AG10803 (cell line): ENCODE data around the gene CACNB2.
A peak's percentile ranks its signal among the peaks of the same experiment; 100 is the strongest.

Source experiments
- DNase-seq: peaks from one replicate; pipeline ENCODE4 v3.0.0; 2010; ENCODE audit warnings: low read depth
- H3K4me3 ChIP-seq: 2 replicates; pipeline ENCODE4 v1.5.1; 2011; ENCODE audit warnings: mild to moderate bottlenecking, low read length, control low read depth
- TF ChIP-seq, protein P1 (sequence below): conservative IDR thresholded peaks from 2 replicates; pipeline ENCODE4 v1.5.1; 2011; ENCODE audit warnings: mild to moderate bottlenecking, low read length, control low read depth, inconsistent platforms

The CACNB2 gene

DNA sequence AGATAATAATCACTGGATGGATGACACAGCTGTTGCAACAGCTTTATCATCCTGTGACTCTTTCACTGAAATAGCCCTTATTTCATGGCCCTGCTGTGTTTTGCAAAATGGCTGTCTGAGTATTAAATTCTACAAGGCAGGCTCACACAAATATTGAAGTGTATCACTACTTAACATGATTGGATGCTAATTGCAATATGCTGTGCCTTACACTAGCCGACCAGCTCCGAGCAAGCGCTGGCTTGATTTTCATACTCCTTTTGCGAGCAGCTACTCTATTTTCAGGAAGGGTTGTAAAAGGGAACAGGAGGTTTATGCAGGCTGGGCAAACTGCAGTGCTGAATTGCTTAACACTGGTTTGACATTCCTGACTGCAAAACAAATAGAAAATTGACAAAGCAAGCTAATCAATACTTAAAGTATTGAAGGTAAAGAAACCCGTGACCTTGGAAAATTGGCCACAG, 121.6 kb downstream of the CACNB2 start:
- DNase-seq, result no peak
- no peak overlapping the region for H3K4me3 ChIP-seq
- TF ChIP-seq, protein P1, sequence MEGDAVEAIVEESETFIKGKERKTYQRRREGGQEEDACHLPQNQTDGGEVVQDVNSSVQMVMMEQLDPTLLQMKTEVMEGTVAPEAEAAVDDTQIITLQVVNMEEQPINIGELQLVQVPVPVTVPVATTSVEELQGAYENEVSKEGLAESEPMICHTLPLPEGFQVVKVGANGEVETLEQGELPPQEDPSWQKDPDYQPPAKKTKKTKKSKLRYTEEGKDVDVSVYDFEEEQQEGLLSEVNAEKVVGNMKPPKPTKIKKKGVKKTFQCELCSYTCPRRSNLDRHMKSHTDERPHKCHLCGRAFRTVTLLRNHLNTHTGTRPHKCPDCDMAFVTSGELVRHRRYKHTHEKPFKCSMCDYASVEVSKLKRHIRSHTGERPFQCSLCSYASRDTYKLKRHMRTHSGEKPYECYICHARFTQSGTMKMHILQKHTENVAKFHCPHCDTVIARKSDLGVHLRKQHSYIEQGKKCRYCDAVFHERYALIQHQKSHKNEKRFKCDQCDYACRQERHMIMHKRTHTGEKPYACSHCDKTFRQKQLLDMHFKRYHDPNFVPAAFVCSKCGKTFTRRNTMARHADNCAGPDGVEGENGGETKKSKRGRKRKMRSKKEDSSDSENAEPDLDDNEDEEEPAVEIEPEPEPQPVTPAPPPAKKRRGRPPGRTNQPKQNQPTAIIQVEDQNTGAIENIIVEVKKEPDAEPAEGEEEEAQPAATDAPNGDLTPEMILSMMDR, result no peak

DNA sequence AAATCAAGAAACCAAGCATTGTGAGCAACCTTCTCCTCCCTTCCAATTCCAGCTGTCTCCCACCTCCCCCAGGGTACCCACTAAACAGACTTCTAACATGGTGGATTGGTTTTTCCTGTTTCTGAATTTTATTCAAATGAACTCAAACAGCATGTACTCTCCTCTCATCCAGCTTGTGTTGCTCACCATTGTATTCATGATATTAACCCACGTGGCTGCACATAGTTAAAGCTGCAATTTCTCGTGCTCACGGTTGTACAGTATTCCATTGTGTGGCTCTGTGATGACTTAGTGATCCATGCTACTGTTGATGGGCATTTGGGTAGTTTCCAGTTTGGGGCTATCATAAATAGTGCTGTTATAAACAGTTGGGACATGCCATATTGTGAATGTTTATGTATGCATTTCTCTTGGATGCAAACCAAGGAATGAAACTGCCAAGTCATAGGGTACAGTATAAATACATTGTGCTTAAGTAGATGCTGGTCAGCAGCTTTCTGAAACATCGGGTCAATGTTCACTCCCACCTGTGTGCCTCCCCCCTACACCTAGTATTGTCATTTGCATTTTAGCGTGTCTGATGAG, 124.3 kb downstream of the CACNB2 start:
- TF ChIP-seq, protein P1, result no peak

GRCh38 chr10:18268005-18268404, 127.8 kb downstream of the CACNB2 start:
- no peak for DNase-seq
- TF ChIP-seq, protein P1, result no peak
- H3K4me3 ChIP-seq, result no peak overlapping the region

More for the DNA sequence above, 124.3 kb downstream of the CACNB2 start:
- no peak for DNase-seq
- H3K4me3 ChIP-seq, result no peak overlapping the region

DNA sequence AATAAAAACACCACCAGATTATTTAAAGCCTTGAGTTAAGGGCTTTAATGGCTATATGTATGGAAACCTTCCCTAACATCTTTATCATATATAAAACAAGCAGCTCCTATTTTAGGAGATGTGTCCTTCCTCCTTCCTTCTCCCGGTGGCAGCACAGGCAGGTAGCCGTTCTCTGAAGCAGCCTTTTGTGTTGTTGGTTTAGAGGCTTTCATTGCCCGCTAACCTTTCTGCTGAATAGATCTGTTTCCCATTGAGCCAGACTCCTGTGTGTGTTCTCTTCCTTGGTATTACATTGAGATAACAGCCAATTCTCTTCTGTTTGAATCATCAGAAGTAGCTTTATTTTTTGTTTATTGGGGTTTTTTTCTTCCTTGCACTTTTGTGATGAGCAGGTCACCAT, 131.3 kb downstream of the CACNB2 start:
- TF ChIP-seq, protein P1, result no peak
- no peak overlapping the region for H3K4me3 ChIP-seq
- DNase-seq, result no peak

DNA sequence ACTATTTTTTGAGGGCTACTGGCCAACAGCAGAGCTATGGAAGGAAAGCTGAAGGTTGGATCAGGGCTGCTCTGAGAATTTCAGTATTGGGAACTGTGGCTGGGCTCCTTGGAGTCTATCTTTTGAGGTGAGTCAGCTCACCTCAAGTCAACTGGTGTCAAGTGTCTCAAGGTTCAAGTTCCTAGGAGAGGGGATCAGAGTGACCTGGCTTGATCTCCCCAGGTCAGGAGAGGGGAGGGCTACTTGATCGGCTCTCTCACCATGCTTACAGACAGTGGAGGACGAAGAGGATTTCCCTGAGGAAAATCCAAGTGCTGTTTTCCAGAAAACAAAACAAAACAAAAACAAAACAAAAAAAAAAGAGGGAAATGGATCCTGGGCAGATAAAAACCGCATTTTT, 132.8 kb downstream of the CACNB2 start:
- TF ChIP-seq, protein P1, result no peak
- no peak for DNase-seq
- H3K4me3 ChIP-seq, result no peak overlapping the region

GRCh38 chr10:18278181-18278580, 138.0 kb downstream of the CACNB2 start:
- TF ChIP-seq, protein P1, result no peak
- H3K4me3 ChIP-seq, result no peak overlapping the region
- DNase-seq, result no peak

DNA sequence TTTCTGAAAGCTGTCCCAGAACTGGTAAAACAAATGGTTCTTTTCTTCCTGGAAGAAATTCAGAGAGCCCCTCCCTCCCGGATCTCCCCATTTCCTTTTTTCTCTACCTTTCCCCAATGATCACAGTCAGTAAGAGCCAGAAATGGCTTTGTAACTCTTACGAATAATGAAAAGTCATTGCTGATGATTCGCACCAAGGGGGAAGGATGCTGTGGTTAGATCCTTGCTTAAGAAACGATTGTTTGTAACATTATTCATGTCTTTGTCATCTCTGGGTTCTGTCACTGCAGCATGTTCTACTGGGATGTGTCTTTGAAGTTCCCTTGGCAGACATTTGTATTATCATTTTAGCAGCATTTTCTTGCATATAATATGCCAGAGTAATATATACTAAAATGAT, 138.9 kb downstream of the CACNB2 start:
- no peak overlapping the region for H3K4me3 ChIP-seq
- peak; percentile 40 for DNase-seq
- TF ChIP-seq, protein P1, result no peak
